Tibial artery (tissue), 4 donors: ENCODE data around the gene DUS3L.
"Not testable (repeated sequence)": the region's sequence is repeated elsewhere in the genome, so short reads cannot be mapped to it uniquely, and the experiment has no call there.

Source experiments
- DNase-seq, 2 donors: peaks; one replicate each; pipeline ENCODE4 v3.0.0-alpha.2; 2019
- H3K27ac ChIP-seq, 2 donors: fragments of 200-600 bp; sonication (generic) in 1 of 2; 1 replicate in 1 of 2; 2 replicates in 1 of 2; pipeline ENCODE4 v1.5.1; 2018 to 2019; ENCODE audit warnings: mild to moderate bottlenecking in 1 of 2
- H3K27me3 ChIP-seq, 2 donors: fragments of 200-600 bp; sonication (generic) in 1 of 2; one replicate each; pipeline versions ENCODE4 v1.5.1 to v1.6.0; 2016 to 2019
- H3K36me3 ChIP-seq, 3 donors: fragments of 200-600 bp; sonication (generic) in 2 of 3; one replicate each; pipeline ENCODE4 v1.5.1; 2016 to 2019; ENCODE audit warnings: mild to moderate bottlenecking in 2 of 3
- H3K4me1 ChIP-seq, 4 donors: fragments of 200-600 bp; sonication (generic) in 2 of 4; 1 replicate in 3 of 4; 2 replicates in 1 of 4; pipeline ENCODE4 v1.5.1; 2016 to 2019
- H3K4me3 ChIP-seq, 2 donors: fragments of 200-600 bp; sonication (generic) in 1 of 2; 1 replicate in 1 of 2; 2 replicates in 1 of 2; pipeline ENCODE4 v1.5.1; 2018 to 2019; ENCODE audit warnings: mild to moderate bottlenecking in 2 of 2
- H3K9me3 ChIP-seq, 3 donors: fragments of 200-600 bp; sonication (generic) in 1 of 3; one replicate each; pipeline ENCODE4 v1.5.1; 2016 to 2019
- CTCF ChIP-seq, 2 experiments: fragments of 200-600 bp in 1 of 2; fragments of 450-650 bp in 1 of 2; IDR thresholded peaks; one replicate each; pipeline ENCODE4 v1.5.1; 2017 to 2019; ENCODE audit warnings: antibody characterized with exemption in 2 of 2, mild to moderate bottlenecking in 1 of 2, moderate library complexity in 1 of 2
- intact Hi-C: fragments of 100-400 bp; cut with DNase I; formaldehyde crosslinking; loops from one replicate; pipeline ENCODE4 v1.15.0; 2023; ENCODE audit warnings: low total_unique reads

Gene DUS3L

GRCh38 chr19:5765220-5765619 lies 25.7 kb downstream of the DUS3L start:
- Histone ChIP-seq H3K36me3 (no peaks in the 10 kb centered on the region), H3K4me3 (no peak overlapping the region), H3K27me3 (no peaks in the 10 kb centered on the region), H3K9me3 (no peaks in the 10 kb centered on the region), H3K4me1 (no peaks in the 10 kb centered on the region), H3K27ac (no peak overlapping the region)
- no peak for TF ChIP-seq CTCF (IDR thresholded peaks at IDR 0.05)
- intact Hi-C loops: no loop called here
- no peak for DNase-seq

GRCh38 chr19:5762608-5763217 lies 28.2 kb downstream of the DUS3L start:
- Histone ChIP-seq H3K27ac (no peak overlapping the region), H3K27me3 (peaks cover 0 to 8% of the 10 kb centered on the region in 2 donors), H3K36me3 (no peaks in the 10 kb centered on the region), H3K4me1 (no peaks in the 10 kb centered on the region), H3K9me3 (no peaks in the 10 kb centered on the region), H3K4me3 (no peak overlapping the region)
- DNase-seq: no peak
- TF ChIP-seq CTCF (IDR thresholded peaks at IDR 0.05): no peak
- intact Hi-C loops: no loop called here

GRCh38 chr19:5753743-5754142 lies 37.2 kb downstream of the DUS3L start:
- intact Hi-C loops: no loop called here
- H3K27ac ChIP-seq: no peak overlapping the region
- H3K4me1 ChIP-seq: no peaks in the 10 kb centered on the region
- H3K9me3 ChIP-seq: no peaks in the 10 kb centered on the region
- peaks cover 0 to 21% of the 10 kb centered on the region in 2 donors for H3K27me3 ChIP-seq
- H3K4me3 ChIP-seq: no peak overlapping the region
- TF ChIP-seq CTCF (IDR thresholded peaks at IDR 0.05): no peak
- no peaks in the 10 kb centered on the region for H3K36me3 ChIP-seq
- DNase-seq: no peak

GRCh38 chr19:5751709-5752108 lies 39.3 kb downstream of the DUS3L start:
- no peak for TF ChIP-seq CTCF (IDR thresholded peaks at IDR 0.05)
- no peak overlapping the region for H3K4me3 ChIP-seq
- H3K27me3 ChIP-seq: peaks cover 0 to 24% of the 10 kb centered on the region in 2 donors
- intact Hi-C loops: no loop called here
- no peak for DNase-seq
- H3K9me3 ChIP-seq: no peaks in the 10 kb centered on the region
- no peaks in the 10 kb centered on the region for H3K4me1 ChIP-seq
- no peaks in the 10 kb centered on the region for H3K36me3 ChIP-seq
- no peak overlapping the region for H3K27ac ChIP-seq

- no peak overlapping the region for H3K4me3 ChIP-seq
- no peaks in the 10 kb centered on the region for H3K36me3 ChIP-seq
- H3K9me3 ChIP-seq: no peaks in the 10 kb centered on the region
- no peak for TF ChIP-seq CTCF (IDR thresholded peaks at IDR 0.05)
- intact Hi-C loops: no loop called here
- no peak overlapping the region for H3K27ac ChIP-seq
- DNase-seq: no peak
- H3K4me1 ChIP-seq: no peaks in the 10 kb centered on the region
- peaks cover 0 to 37% of the 10 kb centered on the region in 2 donors for H3K27me3 ChIP-seq
Measured at GRCh38 chr19:5749505-5749904, 41.5 kb downstream of the DUS3L start.

GRCh38 chr19:5748920-5749319 lies 42.0 kb downstream of the DUS3L start:
- peaks cover 0 to 37% of the 10 kb centered on the region in 2 donors for H3K27me3 ChIP-seq
- DNase-seq, H3K4me1 ChIP-seq, H3K36me3 ChIP-seq, intact Hi-C loops, H3K9me3 ChIP-seq, H3K4me3 ChIP-seq, H3K27ac ChIP-seq: not testable (repeated sequence)

- H3K4me3 ChIP-seq, H3K27ac ChIP-seq, intact Hi-C loops, H3K4me1 ChIP-seq, H3K9me3 ChIP-seq, H3K36me3 ChIP-seq, DNase-seq: not testable (repeated sequence)
- H3K27me3 ChIP-seq: peaks cover 0 to 34% of the 10 kb centered on the region in 2 donors
Measured at GRCh38 chr19:5744999-5745398, 46.0 kb downstream of the DUS3L start.
